A549 (cell line): ENCODE results near the gene NRG3.

Source experiments
- ATOH8 ChIP-seq: fragments of 250-450 bp; sonication (Bioruptor Pico); IDR thresholded peaks from 2 replicates; pipeline ENCODE4 v1.5.0; 2020; ENCODE audit warnings: low read depth, mild to moderate bottlenecking, moderate library complexity
- CHD2 ChIP-seq: fragments of 150-350 bp; IDR thresholded peaks from 2 replicates; pipeline ENCODE4 v1.6.1; 2014; ENCODE audit warnings: low read length; ENCODE audit not compliant: partially characterized antibody
- CTCF ChIP-seq: fragments of >200 bp; sonication (Bioruptor Twin); formaldehyde crosslinking; IDR thresholded peaks from 3 replicates; pipeline ENCODE4 v1.5.1; 2016
- ELK1 ChIP-seq: fragments of 150-350 bp; IDR thresholded peaks from 2 replicates; pipeline ENCODE4 v1.6.1; 2014; ENCODE audit warnings: low read depth, mild to moderate bottlenecking, low read length
- EP300 ChIP-seq, 2 experiments: fragments of >200 bp; sonication (Bioruptor Twin); formaldehyde crosslinking; IDR thresholded peaks; 2 replicates in 1 of 2; 3 replicates in 1 of 2; pipeline ENCODE4 v1.6.1; 2016 to 2017
- JUN ChIP-seq, 2 experiments: fragments of >200 bp; sonication (Bioruptor Twin); formaldehyde crosslinking; IDR thresholded peaks; 2 replicates in 1 of 2; 3 replicates in 1 of 2; pipeline ENCODE4 v1.6.1; 2016 to 2017
- JUNB ChIP-seq: fragments of >200 bp; sonication (Bioruptor Twin); formaldehyde crosslinking; IDR thresholded peaks from 2 replicates; pipeline ENCODE4 v1.6.1; 2016
- POLR2A ChIP-seq: IDR thresholded peaks from 2 replicates; pipeline ENCODE4 v1.6.1; 2012; ENCODE audit warnings: mild to moderate bottlenecking, low read length
- SMC3 ChIP-seq: fragments of >200 bp; sonication (Bioruptor Twin); formaldehyde crosslinking; IDR thresholded peaks from 3 replicates; pipeline ENCODE4 v1.6.1; 2018; ENCODE audit warnings: inconsistent platforms

GRCh38 chr10:82041018-82041417 is 166.0 kb downstream of the NRG3 start:
- TF ChIP-seq ELK1, result no peak
- TF ChIP-seq CTCF, result no peak
- no peak for TF ChIP-seq EP300 (IDR thresholded peaks at IDR 0.05)
- no peak for TF ChIP-seq JUNB
- TF ChIP-seq JUN (IDR thresholded peaks at IDR 0.05), result no peak
- no peak for TF ChIP-seq POLR2A
- no peak for TF ChIP-seq ATOH8
- TF ChIP-seq SMC3, result no peak
- no peak for TF ChIP-seq CHD2
